Peyer's patch (tissue), 4 donors: ENCODE data around the gene PLAA.
A peak's percentile ranks its signal among the peaks of the same experiment; 100 is the strongest.

ENCODE experiments used
- POLR2A ChIP-seq, 2 donors: fragments of 450-650 bp; IDR thresholded peaks; one replicate each; pipeline ENCODE4 v1.5.1; 2017; ENCODE audit warnings: antibody characterized with exemption in 2 of 2, mild to moderate bottlenecking in 2 of 2, moderate library complexity in 2 of 2
- TF ChIP-seq, protein P1 (sequence below), 6 experiments: fragments of 450-650 bp in 4 of 6; fragments of 200-600 bp in 2 of 6; sonication (generic) in 1 of 6; IDR thresholded peaks; one replicate each; pipeline ENCODE4 v1.5.1; 2017 to 2019; ENCODE audit warnings: antibody characterized with exemption in 6 of 6, mild to moderate bottlenecking in 3 of 6, moderate library complexity in 1 of 6

DNA sequence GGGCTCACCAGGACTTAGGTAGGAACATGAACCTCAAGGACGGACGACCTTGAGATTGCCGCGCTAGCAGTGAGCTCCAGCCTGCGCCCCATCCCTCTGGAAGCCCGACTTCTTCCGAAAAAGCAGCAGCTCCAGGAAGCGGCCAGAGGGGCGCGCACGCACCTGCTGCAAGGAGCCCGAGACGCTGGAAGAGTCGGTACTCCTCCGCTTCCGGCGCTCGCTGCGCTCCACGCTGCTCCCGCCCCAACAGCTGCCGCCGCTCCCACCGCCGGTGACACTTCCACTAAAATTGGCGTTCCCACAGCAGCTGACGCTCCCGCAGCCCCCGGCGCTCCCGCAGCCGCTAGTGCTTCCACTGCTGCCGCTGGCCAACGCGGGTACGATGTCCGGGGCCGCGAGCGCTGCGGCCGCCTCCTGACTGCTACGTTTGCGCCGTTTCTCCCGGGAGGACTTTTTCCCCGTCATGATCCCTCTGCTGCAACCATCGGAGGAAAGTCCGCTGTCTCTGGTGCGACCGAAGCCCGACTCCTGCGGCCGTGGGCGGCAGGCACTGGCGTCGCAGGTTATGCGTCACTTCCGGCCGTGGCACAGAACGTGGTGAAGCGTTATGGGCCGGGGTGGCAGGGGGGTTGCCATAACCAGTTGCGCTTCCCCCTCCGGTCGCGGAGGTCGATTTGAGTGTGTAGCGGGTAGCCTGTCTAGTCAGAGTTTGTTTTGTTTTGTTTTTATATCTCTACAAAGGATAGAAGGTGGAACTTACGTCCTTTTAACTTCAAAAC is 54.6 kb downstream of the PLAA start, which contains the start of gene CAAP1:
- TF ChIP-seq, protein P1, sequence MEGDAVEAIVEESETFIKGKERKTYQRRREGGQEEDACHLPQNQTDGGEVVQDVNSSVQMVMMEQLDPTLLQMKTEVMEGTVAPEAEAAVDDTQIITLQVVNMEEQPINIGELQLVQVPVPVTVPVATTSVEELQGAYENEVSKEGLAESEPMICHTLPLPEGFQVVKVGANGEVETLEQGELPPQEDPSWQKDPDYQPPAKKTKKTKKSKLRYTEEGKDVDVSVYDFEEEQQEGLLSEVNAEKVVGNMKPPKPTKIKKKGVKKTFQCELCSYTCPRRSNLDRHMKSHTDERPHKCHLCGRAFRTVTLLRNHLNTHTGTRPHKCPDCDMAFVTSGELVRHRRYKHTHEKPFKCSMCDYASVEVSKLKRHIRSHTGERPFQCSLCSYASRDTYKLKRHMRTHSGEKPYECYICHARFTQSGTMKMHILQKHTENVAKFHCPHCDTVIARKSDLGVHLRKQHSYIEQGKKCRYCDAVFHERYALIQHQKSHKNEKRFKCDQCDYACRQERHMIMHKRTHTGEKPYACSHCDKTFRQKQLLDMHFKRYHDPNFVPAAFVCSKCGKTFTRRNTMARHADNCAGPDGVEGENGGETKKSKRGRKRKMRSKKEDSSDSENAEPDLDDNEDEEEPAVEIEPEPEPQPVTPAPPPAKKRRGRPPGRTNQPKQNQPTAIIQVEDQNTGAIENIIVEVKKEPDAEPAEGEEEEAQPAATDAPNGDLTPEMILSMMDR (IDR thresholded peaks at IDR 0.05): peak in 5 of 6 experiments; percentile 1 to 44 (median 33)
- peak; percentile 62 to 80 for TF ChIP-seq POLR2A (IDR thresholded peaks at IDR 0.05)
